Activated CD4-positive, CD25-positive, alpha-beta regulatory T cell treated with anti-CD3 and anti-CD28 coated beads, Interleukin-2, amount 50 U/mL, for 72 hours (primary cell): ENCODE measurements around the gene VAMP7.
"Not testable (repeated sequence)": the region's sequence is repeated elsewhere in the genome, so short reads cannot be mapped to it uniquely, and the experiment has no call there.

Source experiments
- DNase-seq: peaks from one replicate; pipeline ENCODE4 v3.0.0; 2021

VAMP7 gene

DNA sequence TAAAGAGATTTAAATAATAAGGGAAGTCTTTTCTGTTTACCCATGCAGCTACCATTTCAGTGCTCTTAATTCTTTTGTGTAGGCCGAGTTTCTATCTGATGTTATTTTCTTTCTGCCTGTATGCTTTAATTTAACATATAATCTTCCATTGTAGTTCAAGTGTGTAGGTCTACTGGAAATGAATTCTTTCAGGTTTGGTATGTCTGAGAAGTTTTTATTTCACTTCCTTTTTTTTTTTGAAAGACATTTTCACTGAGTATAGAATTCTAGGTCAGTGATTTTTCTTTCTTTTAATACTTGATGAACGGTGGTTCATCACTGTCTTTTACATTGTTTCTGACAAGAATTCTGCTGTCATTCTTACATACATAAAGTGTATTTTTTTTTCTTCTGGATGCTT is 42.1 kb downstream of the VAMP7 start:
- DNase-seq, result no peak

GRCh38 chrX:155930852-155931618 is 49.9 kb downstream of the VAMP7 start:
- not testable (repeated sequence) for DNase-seq

DNA sequence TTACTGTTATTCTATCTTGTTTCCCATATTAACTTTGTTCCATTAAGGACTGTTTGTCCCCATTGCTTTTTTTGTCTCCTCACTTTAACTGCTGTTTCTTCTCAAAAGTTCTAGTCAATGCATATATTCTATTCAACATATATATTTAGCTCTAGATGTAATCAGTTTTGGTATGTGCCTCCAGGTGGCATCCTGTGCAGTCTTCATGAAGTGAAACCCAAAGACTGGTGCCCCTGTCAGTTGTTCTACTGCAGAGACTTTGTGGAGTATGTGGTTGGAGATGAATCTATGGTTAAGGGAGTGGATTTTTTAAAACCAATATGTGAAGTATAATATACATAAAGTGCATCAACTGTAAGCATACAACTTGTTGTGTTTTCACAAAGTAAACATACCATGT is 57.0 kb downstream of the VAMP7 start:
- DNase-seq, result no peak

- no peak for DNase-seq
Measured at GRCh38 chrX:155949098-155949497, 68.0 kb downstream of the VAMP7 start.

DNA sequence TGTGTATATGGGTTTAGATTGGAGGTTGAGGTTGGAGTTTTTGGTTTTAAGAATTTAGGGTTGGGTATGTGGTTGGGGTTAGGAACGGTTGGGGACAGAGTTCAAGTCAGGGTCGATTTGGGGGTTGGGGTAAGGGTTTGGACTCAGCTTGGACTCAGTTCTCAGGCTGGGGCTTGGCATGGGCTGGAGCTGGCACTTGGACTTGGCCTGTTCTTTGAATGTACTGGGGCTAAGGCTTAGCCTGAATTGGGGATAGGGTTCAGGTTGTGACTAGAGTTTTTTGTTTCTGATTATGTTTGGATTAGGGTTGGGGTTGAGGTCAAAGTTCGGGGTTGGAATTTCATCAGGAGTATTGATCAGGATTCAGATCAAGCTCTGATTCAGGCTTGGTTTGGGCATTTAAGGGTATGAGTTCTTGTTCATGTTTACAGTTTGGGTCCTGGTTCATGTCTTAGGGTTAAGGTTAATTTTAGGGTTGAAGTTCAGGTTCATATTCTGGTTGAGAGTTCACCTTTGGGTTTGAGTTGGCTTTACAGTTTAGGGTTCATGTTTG is 70.2 kb downstream of the VAMP7 start:
- DNase-seq, result no peak

DNA sequence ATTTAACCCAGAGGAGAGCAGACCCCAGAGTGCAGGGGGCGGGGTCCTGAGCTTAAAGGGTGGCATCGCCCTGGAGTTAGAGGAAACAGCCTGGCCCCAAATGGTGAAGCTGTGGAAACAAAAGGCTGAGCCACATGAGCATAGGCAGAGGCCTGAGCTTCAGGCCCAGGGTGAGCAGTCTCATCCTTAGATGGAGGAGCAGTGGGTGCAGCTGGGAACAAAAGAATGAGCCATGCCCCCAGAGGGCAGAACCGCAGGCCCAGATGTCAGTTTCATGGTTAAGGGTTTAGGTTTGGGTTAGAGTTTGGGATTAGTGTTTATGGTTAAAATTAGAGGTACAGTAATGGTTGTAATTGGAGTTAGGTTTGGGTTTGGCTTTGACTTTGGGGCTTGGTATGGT is 71.9 kb downstream of the VAMP7 start:
- DNase-seq, result no peak

DNA sequence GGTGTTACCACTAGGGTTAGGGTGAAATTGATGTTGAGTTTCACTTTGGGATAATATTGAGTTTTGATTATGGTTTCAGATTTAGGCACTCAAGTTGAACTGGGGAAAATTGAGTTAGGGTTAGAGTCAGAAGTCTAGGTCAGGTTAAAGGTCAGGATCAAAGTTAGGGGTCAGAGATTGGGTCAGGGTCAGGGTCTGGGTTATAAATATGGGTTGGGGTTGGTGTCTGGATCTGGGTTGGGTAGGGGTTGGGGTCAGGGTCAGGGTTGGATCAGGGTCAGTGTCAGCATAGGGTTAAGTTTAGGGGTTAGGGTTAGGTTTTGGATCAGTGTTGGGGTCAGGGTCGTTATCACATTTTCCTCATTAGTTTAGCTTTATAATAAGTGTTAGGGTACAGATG is 73.6 kb downstream of the VAMP7 start:
- DNase-seq, result no peak

GRCh38 chrX:155956099-155956498 is 75.0 kb downstream of the VAMP7 start:
- no peak for DNase-seq

DNA sequence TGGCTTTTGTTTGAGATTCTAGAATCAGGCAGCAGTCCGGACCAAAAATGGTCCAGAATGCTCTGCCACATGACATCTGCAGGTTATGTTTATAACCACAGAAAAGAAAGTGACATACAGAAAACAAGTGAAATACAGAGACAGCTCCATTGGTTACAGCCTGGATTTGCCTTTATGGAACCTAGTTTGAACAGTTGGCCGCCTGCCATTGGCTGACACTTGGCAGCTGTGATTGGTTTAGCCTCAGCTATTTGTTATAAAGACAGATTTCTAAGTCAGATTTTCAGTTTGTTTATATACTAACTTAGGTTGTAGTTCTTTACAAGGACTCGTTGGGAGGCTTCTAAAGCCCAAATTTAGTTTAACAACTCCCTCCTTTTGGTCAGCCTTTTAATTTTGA is 75.5 kb downstream of the VAMP7 start:
- no peak for DNase-seq

DNA sequence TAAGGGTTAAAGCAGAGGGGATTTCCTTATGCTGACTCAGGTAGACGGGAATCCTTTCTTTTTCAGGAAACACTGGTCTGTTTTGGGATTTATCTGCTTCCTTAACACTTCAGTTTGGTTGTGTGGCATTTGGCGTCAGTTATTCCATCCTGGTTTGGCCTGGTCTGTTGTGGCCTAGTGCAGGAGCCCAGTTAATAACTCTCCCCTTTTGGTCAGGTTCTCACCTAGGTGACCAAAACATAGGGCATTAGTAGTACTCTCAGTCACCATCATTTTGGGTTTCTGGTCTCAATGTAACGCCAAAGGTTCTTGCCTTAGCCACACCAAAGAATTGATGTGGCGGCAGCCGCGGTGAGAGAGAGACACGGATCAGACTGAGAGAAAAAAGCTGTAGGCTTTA is 76.7 kb downstream of the VAMP7 start:
- DNase-seq, result no peak

DNA sequence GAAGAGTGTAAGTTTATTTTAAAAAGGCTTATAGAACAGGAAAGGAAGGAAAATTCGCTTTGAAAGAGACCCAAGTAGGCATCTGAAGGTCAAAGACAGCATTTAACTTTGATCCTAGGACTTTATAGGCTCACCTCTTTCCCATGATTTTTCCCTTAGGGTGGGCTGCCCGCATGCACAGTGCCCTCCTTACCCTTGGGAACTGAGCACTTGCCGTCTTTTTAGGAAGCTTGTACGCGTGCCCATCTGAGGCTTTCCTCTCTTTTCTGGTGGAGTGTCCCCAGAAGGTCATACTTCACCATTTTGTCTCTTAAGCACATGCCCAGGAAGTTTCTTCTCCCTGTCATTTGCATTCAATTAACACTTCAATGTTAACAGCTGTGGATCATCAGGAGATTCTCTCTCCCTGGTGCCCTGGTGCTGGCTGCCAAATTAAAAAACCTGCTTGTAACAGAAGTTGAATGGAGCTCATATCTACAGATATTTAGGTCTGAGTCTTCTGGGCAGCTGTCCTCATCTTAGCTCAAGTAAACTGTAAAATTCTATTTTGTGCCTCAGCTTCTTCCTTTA is 78.0 kb downstream of the VAMP7 start:
- DNase-seq, result no peak

GRCh38 chrX:155962906-155963305 is 81.8 kb downstream of the VAMP7 start:
- DNase-seq, result no peak

GRCh38 chrX:155966876-155967275 is 85.7 kb downstream of the VAMP7 start:
- DNase-seq, result no peak

DNA sequence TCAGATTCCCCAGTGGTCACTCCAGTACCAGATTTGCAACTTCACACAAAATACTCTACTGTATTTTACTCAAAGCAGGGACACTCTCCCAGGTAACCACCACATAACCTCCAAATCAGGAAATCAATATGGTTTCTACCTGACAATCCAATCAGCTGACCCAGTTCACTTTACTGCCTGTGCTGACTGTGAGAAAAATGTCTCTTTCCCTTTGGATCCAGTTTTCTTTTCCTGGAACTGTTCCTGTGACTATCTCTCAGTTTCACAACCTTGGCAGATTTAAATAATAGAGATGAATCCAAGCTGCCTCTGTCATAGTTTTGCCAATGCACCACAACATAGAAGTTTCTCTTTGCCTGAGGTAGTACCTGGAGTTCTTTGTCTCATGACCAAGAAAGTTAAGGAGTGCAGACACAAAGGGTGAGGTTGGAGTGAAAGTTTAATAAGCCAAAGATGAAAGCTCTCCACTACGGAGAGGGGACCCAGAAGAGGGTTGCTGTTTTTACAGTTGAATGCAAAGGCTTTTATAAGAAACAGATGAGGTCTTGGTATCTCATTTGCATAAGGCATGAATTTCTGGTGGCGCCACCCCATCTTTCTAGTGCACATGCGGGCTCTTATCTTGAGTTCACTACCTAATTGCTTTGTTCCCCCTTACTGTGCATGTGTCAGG is 86.6 kb downstream of the VAMP7 start:
- no peak for DNase-seq

GRCh38 chrX:155968326-155968661 is 87.1 kb downstream of the VAMP7 start:
- DNase-seq, result no peak

DNA sequence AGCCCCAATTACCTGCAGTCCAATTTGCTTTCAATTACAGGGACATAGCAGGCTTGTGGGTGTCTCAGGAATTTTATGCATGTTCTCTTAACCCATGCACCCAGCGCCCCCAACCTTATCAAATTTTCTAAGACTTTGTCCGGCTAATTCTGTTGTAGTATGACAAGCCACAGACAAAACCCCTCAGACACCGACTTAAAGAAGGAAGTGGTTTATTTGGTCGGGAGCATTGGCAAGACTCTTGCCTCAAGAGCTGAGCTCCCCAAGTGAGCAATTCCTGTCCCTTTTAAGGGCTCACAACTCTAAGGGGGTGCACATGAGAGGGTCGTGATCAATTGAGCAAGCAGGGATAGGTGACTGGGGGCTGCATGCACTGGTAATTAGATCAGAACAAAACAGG is 87.6 kb downstream of the VAMP7 start:
- DNase-seq, result no peak

DNA sequence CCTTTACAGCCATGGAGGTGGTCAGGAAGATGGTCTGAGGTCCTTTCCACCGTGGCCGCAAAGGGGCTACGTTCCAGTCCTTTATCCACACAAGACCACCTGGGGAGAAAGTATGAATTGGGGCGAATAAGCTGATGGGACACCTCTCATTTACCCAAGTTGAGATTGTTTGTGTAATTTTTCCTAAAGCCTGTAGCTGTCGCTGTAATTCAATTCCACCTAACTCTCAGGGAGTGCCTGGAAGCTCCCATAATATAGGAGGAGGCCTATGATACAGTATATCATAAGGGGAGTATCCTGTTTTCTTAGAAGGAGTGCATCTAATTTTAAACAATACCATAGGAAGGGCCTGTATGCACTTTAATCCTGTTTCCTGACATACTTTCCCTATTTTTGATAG is 90.5 kb downstream of the VAMP7 start:
- not testable (repeated sequence) for DNase-seq

DNA sequence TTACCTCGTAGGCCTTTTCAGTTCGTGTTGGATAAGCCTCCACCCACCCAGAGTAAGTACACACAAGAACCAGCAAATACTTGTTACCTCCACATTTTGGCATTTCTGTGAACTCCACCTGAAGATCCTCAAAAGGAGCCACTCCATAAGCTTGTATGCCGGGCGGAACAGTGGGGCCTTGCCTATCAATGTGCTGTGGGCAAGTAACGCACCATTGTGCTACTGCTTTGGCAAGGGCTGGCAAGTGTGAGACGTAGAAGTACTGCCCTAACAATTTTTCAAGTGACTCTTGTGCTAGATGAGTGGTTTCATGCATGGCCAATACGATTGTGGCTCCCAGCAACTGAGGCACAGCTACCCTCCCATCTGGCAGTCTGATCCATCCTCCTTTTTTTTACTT is 91.1 kb downstream of the VAMP7 start:
- not testable (repeated sequence) for DNase-seq

GRCh38 chrX:155983326-155983725 is 102.2 kb downstream of the VAMP7 start:
- no peak for DNase-seq

DNA sequence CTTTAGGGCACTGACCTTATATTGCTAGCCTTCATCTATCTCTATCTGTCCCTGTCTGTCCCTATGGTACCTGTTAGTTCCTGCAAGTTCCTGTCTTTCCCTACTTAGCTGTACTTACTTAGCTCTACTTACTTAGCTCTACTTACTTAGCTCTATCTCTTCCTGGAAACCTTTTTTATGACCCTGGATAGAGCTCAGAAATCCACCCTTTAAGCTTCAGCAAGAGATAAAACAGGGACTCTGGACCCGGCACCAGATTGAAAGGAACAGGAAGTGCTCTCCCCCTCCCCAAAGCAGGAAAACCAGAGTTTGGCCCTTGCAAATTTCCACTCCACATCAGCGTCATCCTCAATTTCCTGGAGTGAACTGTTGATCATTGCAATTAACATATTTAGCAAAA is 104.1 kb downstream of the VAMP7 start:
- no peak for DNase-seq

- DNase-seq, result not testable (repeated sequence)
Measured at GRCh38 chrX:155986995-155987394, 105.8 kb downstream of the VAMP7 start.

- DNase-seq, result no peak
Measured at GRCh38 chrX:155988859-155989258, 107.7 kb downstream of the VAMP7 start.
